Peyer's patch (tissue), 4 donors: ENCODE data around the gene ODAD4. TPM values are rescaled to one million over a fixed set of nuclear protein-coding genes. Genes with fewer than 3 reads are reported as not detected.

Experiments used
- DNase-seq, 3 donors: peaks; one replicate each; pipeline ENCODE4 v3.0.0-alpha.2; 2017 to 2019
- H3K27ac ChIP-seq, 4 donors: fragments of 200-600 bp; sonication (generic); one replicate each; pipeline ENCODE4 v1.5.1; 2016 to 2019
- H3K27me3 ChIP-seq, 2 donors: fragments of 200-600 bp; sonication (generic); one replicate each; pipeline ENCODE4 v1.5.1; 2019
- H3K36me3 ChIP-seq, 3 donors: fragments of 200-600 bp; sonication (generic); one replicate each; pipeline ENCODE4 v1.5.1; 2016 to 2019
- H3K4me1 ChIP-seq, 4 donors: fragments of 200-600 bp; sonication (generic); one replicate each; pipeline ENCODE4 v1.5.1; 2016 to 2019
- H3K4me3 ChIP-seq, 4 donors: fragments of 200-600 bp; sonication (generic); 1 replicate in 3 of 4; 2 replicates in 1 of 4; pipeline ENCODE4 v1.5.1; 2016 to 2019; ENCODE audit warnings: mild to moderate bottlenecking in 1 of 4
- H3K9me3 ChIP-seq, 4 donors: fragments of 200-600 bp; sonication (generic); one replicate each; pipeline ENCODE4 v1.5.1; 2016 to 2019; ENCODE audit warnings: mild to moderate bottlenecking in 1 of 4
- POLR2A ChIP-seq, 2 donors: fragments of 450-650 bp; IDR thresholded peaks; one replicate each; pipeline ENCODE4 v1.5.1; 2017; ENCODE audit warnings: antibody characterized with exemption in 2 of 2, mild to moderate bottlenecking in 2 of 2, moderate library complexity in 2 of 2
- total RNA-seq, 4 donors: library from RNA; depleted of rRNA; stranded (reverse); fragments of >200 nt; gene quantifications; one replicate each; pipeline ENCODE4 v1.1.0, GENCODE V29; 2016
- TF ChIP-seq, protein P1 (sequence below), 6 experiments: fragments of 450-650 bp in 4 of 6; fragments of 200-600 bp in 2 of 6; sonication (generic) in 1 of 6; IDR thresholded peaks; one replicate each; pipeline ENCODE4 v1.5.1; 2017 to 2019; ENCODE audit warnings: antibody characterized with exemption in 6 of 6, mild to moderate bottlenecking in 3 of 6, moderate library complexity in 1 of 6

Gene ODAD4
- 1 to 10 TPM in 1 of 4 donors, not detected in 3; 2.1 TPM for total RNA-seq

GRCh38 chr17:41930009-41930832, at the start of gene ODAD4:
Gene ODAD4, plus strand, starts transcription at chr17:41930617. Its CDS starts 107 bp downstream, at chr17:41930724.
- Histone ChIP-seq H3K4me1 (peaks cover 0 to 6% (median 0%) of the 10 kb centered on the region in 4 donors), H3K4me3 (peak within 1 kb of the TSS; percentile 52 to 66 (median 60)), H3K27ac (peak within 1 kb of the TSS; percentile 67 to 92 (median 84)), H3K36me3 (no peaks in the 10 kb centered on the region), H3K27me3 (no peaks in the 10 kb centered on the region), H3K9me3 (no peaks in the 10 kb centered on the region)
- peak; percentile 53 to 89 for TF ChIP-seq POLR2A (IDR thresholded peaks at IDR 0.05)
- TF ChIP-seq, protein P1, sequence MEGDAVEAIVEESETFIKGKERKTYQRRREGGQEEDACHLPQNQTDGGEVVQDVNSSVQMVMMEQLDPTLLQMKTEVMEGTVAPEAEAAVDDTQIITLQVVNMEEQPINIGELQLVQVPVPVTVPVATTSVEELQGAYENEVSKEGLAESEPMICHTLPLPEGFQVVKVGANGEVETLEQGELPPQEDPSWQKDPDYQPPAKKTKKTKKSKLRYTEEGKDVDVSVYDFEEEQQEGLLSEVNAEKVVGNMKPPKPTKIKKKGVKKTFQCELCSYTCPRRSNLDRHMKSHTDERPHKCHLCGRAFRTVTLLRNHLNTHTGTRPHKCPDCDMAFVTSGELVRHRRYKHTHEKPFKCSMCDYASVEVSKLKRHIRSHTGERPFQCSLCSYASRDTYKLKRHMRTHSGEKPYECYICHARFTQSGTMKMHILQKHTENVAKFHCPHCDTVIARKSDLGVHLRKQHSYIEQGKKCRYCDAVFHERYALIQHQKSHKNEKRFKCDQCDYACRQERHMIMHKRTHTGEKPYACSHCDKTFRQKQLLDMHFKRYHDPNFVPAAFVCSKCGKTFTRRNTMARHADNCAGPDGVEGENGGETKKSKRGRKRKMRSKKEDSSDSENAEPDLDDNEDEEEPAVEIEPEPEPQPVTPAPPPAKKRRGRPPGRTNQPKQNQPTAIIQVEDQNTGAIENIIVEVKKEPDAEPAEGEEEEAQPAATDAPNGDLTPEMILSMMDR (IDR thresholded peaks at IDR 0.05): peak in 5 of 6 experiments; percentile 26 to 77 (median 66)
- DNase-seq: peak; percentile 95 to 98 (median 98)

DNA sequence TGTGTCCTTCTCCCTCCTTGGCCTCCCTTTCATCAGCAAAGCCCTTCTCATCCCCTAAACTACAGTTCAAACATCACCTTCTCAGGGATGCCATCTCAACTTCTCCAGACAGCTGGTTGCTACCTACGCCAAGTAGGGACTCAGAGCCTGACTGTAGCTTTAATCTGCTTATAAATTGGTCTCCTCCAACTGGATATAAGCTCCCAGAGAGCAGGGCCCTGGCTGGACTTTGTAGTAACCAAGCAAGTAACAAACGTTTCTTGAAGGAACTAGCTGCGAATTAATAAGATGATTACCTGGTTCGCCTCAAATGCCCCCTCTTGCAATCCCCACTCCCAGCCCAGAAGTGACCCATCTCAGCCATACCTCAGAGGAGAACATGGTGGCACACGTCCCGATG, 47.7 kb upstream of the ODAD4 start:
- no peak overlapping the region for H3K4me3 ChIP-seq
- peaks cover 0 to 96% (median 0%) of the 10 kb centered on the region in 3 donors for H3K36me3 ChIP-seq
- no peak overlapping the region for H3K27ac ChIP-seq
- DNase-seq: no peak
- no peaks in the 10 kb centered on the region for H3K27me3 ChIP-seq
- TF ChIP-seq, protein P1 (IDR thresholded peaks at IDR 0.05): no peak
- TF ChIP-seq POLR2A (IDR thresholded peaks at IDR 0.05): no peak
- H3K9me3 ChIP-seq: no peaks in the 10 kb centered on the region
- no peaks in the 10 kb centered on the region for H3K4me1 ChIP-seq

DNA sequence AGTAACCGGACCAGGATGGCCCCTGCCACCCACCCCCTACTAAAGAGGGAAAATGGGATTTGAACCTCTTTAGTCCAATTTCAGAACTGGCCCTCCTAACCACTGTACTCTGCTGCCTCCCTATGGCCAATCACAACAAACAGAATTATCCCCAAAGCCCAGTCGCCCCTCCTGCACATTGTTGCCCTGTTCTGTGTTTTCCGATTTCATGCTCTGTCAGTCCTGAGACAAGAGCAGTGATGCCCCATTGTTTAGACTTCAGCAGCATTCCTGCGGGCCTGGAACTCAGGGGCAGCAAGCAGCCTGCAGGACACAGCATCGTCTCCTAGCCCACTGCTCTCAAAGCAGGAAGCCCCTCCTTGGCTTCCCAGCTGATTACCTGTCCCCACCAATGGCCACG, 44.7 kb upstream of the ODAD4 start:
- TF ChIP-seq POLR2A (IDR thresholded peaks at IDR 0.05): no peak
- TF ChIP-seq, protein P1 (IDR thresholded peaks at IDR 0.05): peak in 1 of 6 experiments; percentile 28
- Histone ChIP-seq H3K4me3 (no peak overlapping the region), H3K9me3 (no peaks in the 10 kb centered on the region), H3K4me1 (no peaks in the 10 kb centered on the region), H3K27ac (no peak overlapping the region), H3K27me3 (no peaks in the 10 kb centered on the region), H3K36me3 (peaks cover 0 to 98% (median 0%) of the 10 kb centered on the region in 3 donors)
- no peak for DNase-seq

DNA sequence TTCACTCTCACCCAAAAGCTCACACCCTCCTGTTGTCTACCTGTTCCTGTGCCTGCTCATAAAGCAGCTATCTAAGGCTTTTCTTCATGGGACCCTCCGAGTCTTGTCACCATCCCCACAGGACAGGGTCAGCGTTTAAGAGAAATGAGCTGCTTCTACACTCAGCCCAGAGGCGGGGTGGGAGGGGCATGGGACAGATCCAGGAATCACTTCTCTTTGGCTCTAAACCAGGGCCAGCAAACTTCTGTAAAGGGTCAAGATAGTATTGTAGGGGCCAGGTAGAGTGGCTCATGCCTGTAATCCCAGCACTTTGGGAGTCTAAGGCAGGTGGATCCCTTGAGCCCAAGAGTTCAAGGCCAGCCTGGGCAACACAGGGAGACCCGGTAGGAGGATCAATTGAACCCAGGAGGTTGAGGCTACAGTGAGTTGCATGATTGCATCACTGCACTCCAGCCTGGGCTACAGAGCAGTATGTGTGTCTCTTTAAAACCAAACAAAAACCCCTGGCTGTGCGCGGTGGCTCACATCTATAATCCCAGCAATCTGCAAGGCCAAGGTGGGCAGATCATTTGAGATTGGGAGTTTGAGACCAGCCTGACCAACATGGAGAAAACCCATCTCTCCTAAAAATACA, 42.0 kb upstream of the ODAD4 start:
- TF ChIP-seq POLR2A (IDR thresholded peaks at IDR 0.05): no peak
- TF ChIP-seq, protein P1 (IDR thresholded peaks at IDR 0.05): no peak
- Histone ChIP-seq H3K9me3 (no peaks in the 10 kb centered on the region), H3K27ac (no peak overlapping the region), H3K4me1 (no peaks in the 10 kb centered on the region), H3K4me3 (no peak overlapping the region), H3K27me3 (no peaks in the 10 kb centered on the region), H3K36me3 (peaks cover 0 to 100% (median 0%) of the 10 kb centered on the region in 3 donors)
- no peak for DNase-seq

DNA sequence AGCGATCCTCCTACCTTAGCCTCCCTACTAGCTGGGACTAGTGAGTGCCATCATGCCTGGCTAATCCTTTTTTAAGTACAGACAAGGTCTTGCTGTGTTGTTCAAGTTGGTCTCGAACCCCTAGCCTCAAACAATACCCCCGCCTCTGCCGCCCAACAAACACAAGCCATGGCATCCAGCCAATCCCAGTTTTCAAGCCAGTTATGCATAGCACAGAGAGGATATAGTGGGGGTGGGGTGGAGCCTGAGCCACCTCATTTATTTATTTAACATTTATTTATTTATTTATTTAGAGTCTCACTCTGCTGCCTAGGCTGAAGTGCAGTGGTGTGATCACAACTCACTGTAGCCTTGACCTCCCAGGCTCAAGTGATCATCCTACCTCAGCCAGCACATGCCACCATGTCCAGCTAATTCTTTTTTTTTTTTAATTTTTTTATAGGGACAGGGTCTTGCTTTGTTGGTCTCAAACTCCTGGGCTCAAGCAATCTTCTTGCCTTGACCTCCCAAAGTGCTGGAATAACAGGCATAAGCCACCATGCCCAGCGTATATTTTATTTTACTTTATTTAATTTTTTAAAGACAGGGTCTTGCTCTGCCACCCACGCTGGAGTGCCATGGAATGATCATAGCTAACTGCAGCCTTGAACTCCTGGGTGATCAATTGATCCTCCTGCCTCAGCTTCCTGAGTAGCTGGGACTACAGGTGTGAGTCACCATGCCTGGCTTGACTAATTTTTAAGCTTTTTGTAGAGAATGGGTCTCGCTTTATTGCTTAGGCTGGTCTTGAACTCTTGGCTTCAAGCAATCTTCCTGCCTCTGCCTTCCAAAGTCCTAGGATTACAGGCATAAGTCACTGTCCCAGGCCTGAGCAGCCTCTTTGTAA, 39.0 kb upstream of the ODAD4 start:
- peaks cover 0 to 13% (median 0%) of the 10 kb centered on the region in 4 donors for H3K4me1 ChIP-seq
- peak overlapping the region in 3 of 4 donors; percentile 4 to 70 (median 14) for H3K27ac ChIP-seq
- H3K27me3 ChIP-seq: no peaks in the 10 kb centered on the region
- peaks cover 0 to 96% (median 0%) of the 10 kb centered on the region in 3 donors for H3K36me3 ChIP-seq
- H3K9me3 ChIP-seq: no peaks in the 10 kb centered on the region
- H3K4me3 ChIP-seq: no peak overlapping the region
- TF ChIP-seq, protein P1 (IDR thresholded peaks at IDR 0.05): no peak
- no peak for TF ChIP-seq POLR2A (IDR thresholded peaks at IDR 0.05)
- DNase-seq: no peak
